HCT116 (cell line): ENCODE results near the gene SKAP1. TPM values are rescaled to one million over a fixed set of nuclear protein-coding genes. Genes with fewer than 3 reads are reported as not detected.

Experiments
- ATAC-seq: fragments of 200-7000 bp; cut with Tn5 transposase; 2 replicates; pipeline ENCODE4 v1.9.1; 2020; ENCODE audit warnings: mild to moderate bottlenecking, moderate library complexity
- BruUV-seq: library from RNA; stranded (reverse); fragments of 400-500 nt; replicated peaks from 2 replicates; lab custom pipeline; 2021; lab: Mats Ljungman, UMichigan
- CTCF ChIA-PET: fragments of 300-600 bp; sonication (Branson Sonifier 250); formaldehyde crosslinking; loops from one replicate; lab custom pipeline; 2021; ENCODE audit warnings: antibody characterized with exemption; lab: Charles Lee
- POLR2A ChIA-PET: fragments of 300-600, 350-600 bp; sonication (Branson Sonifier 250); formaldehyde crosslinking; loops from one replicate; lab custom pipeline; 2021; ENCODE audit warnings: antibody characterized with exemption; lab: Charles Lee
- RAD21 ChIA-PET, 2 experiments: fragments of 300-600 bp; sonication (Branson Sonifier 250); formaldehyde crosslinking; loops; one replicate each; lab custom pipeline; 2023; ENCODE audit warnings: low total read pairs in 2 of 2; ENCODE audit not compliant: uncharacterized antibody in 2 of 2, unreplicated experiment in 2 of 2, low non-redundant PET in 1 of 2; lab: Charles Lee
- DNase-seq: peaks from one replicate; pipeline ENCODE4 v3.0.0-alpha.2; 2010; ENCODE audit warnings: low read depth, low spot score
- H2AFZ ChIP-seq: fragments of 200-600 bp; shearing (Covaris generic), sonication (generic); 2 replicates; pipeline ENCODE4 v1.6.1; 2017; ENCODE audit warnings: low read depth, mixed run types, mixed read lengths, antibody characterized with exemption, low read length; ENCODE audit not compliant: poor library complexity, severe bottlenecking
- H3K27ac ChIP-seq: 2 replicates; pipeline ENCODE4 v1.5.1; 2012; ENCODE audit warnings: low read depth, low read length
- H3K27me3 ChIP-seq: fragments of 200-600 bp; sonication (generic); 2 replicates; pipeline ENCODE4 v1.6.1; 2016; ENCODE audit warnings: mixed run types, low read length, mixed read lengths; ENCODE audit not compliant: insufficient read depth
- H3K36me3 ChIP-seq, 2 experiments: fragments of 200-500 bp in 1 of 2; fragments of 200-600 bp in 1 of 2; sonication (Bioruptor generic) in 1 of 2; sonication (generic) in 1 of 2; 2 replicates each; pipeline versions ENCODE4 v1.5.1 to v1.6.1; 2014 to 2016; ENCODE audit warnings: low read length in 2 of 2, inconsistent platforms in 1 of 2, mixed read lengths in 1 of 2, mixed run types in 1 of 2; ENCODE audit not compliant: insufficient read depth in 2 of 2, control insufficient read depth in 1 of 2
- H3K4me1 ChIP-seq, 2 experiments: fragments of 200-600 bp in 1 of 2; sonication (generic) in 1 of 2; 2 replicates each; pipeline versions ENCODE4 v1.5.1 to v1.6.1; 2012 to 2017; ENCODE audit warnings: low read length in 2 of 2, inconsistent platforms in 1 of 2, mild to moderate bottlenecking in 1 of 2, mixed read lengths in 1 of 2, mixed run types in 1 of 2, moderate library complexity in 1 of 2; ENCODE audit not compliant: insufficient read depth in 2 of 2, control insufficient read depth in 1 of 2
- H3K4me2 ChIP-seq: fragments of 200-600 bp; sonication (generic); 2 replicates; pipeline ENCODE4 v1.6.1; 2017; ENCODE audit warnings: mixed run types, low read length, mixed read lengths
- H3K4me3 ChIP-seq, 2 experiments: fragments of 200-600 bp in 1 of 2; sonication (generic) in 1 of 2; replicated peaks in 1 of 2; 2 replicates each; pipeline ENCODE4 v1.5.1; 2011 to 2016; ENCODE audit warnings: low read length in 2 of 2, control low read depth in 1 of 2, low read depth in 1 of 2, mild to moderate bottlenecking in 1 of 2, mixed read lengths in 1 of 2, mixed run types in 1 of 2
- H3K79me2 ChIP-seq: fragments of 200-600 bp; sonication (generic); 2 replicates; pipeline ENCODE4 v1.6.1; 2017; ENCODE audit warnings: mild to moderate bottlenecking, mixed run types, low read length, moderate library complexity, mixed read lengths; ENCODE audit not compliant: insufficient read depth
- H3K9ac ChIP-seq: fragments of 200-600 bp; sonication (generic); 2 replicates; pipeline ENCODE4 v1.6.1; 2016; ENCODE audit warnings: low read length, mixed read lengths
- H3K9me2 ChIP-seq: fragments of 200-600 bp; sonication (generic), shearing (Covaris generic); 2 replicates; pipeline ENCODE4 v1.6.1; 2017; ENCODE audit warnings: mixed run types, mild to moderate bottlenecking, moderate library complexity; ENCODE audit not compliant: insufficient read depth
- H3K9me3 ChIP-seq, 2 experiments: fragments of 200-500 bp in 1 of 2; fragments of 200-600 bp in 1 of 2; sonication (Bioruptor generic) in 1 of 2; sonication (generic) in 1 of 2; 2 replicates each; pipeline ENCODE4 v1.6.1; 2014 to 2017; ENCODE audit warnings: low read length in 2 of 2, mixed read lengths in 2 of 2, inconsistent platforms in 1 of 2, low read depth in 1 of 2, mild to moderate bottlenecking in 1 of 2, mixed run types in 1 of 2, moderate library complexity in 1 of 2; ENCODE audit not compliant: control insufficient read depth in 1 of 2, insufficient read depth in 1 of 2
- H4K20me1 ChIP-seq: fragments of 200-600 bp; sonication (generic), shearing (Covaris generic); 2 replicates; pipeline ENCODE4 v1.6.1; 2017; ENCODE audit warnings: mixed run types, mild to moderate bottlenecking, moderate library complexity; ENCODE audit not compliant: insufficient read depth
- CBX3 ChIP-seq: IDR thresholded peaks from 2 replicates; pipeline ENCODE4 v1.6.1; 2012; ENCODE audit warnings: low read depth
- CEBPB ChIP-seq: IDR thresholded peaks from 2 replicates; pipeline ENCODE4 v1.6.1; 2012; ENCODE audit warnings: low read depth
- ELF1 ChIP-seq: IDR thresholded peaks from 2 replicates; pipeline ENCODE4 v1.6.1; 2012; ENCODE audit warnings: low read depth, borderline replicate concordance
- FOSL1 ChIP-seq: IDR thresholded peaks from 2 replicates; pipeline ENCODE4 v1.6.1; 2012; ENCODE audit warnings: low read depth
- POLR2A ChIP-seq: IDR thresholded peaks from 2 replicates; pipeline ENCODE4 v1.7.0; 2011; ENCODE audit warnings: borderline replicate concordance; ENCODE audit not compliant: insufficient read depth, insufficient read length; ENCODE audit errors: extremely low read depth
- POLR2AphosphoS5 ChIP-seq: IDR thresholded peaks from 2 replicates; pipeline ENCODE4 v1.6.1; 2011; ENCODE audit warnings: mild to moderate bottlenecking, low read depth, low read length, moderate library complexity
- SIN3A ChIP-seq: IDR thresholded peaks from 2 replicates; pipeline ENCODE4 v1.6.1; 2012; ENCODE audit warnings: low read depth
- SP1 ChIP-seq: IDR thresholded peaks from 2 replicates; pipeline ENCODE4 v1.6.1; 2012; ENCODE audit warnings: low read depth
- TCF7L2 ChIP-seq: IDR thresholded peaks from 2 replicates; pipeline ENCODE4 v1.7.0; 2011; ENCODE audit warnings: borderline replicate concordance, inconsistent platforms; ENCODE audit not compliant: insufficient read depth, insufficient read length; ENCODE audit errors: extremely low read depth
- YY1 ChIP-seq: IDR thresholded peaks from 2 replicates; pipeline ENCODE4 v1.6.1; 2011; ENCODE audit warnings: low read length, low read depth, moderate library complexity, mild to moderate bottlenecking; ENCODE audit not compliant: insufficient replicate concordance; ENCODE audit errors: extremely low read depth
- ZFX ChIP-seq: fragments of 450-650 bp; IDR thresholded peaks from 2 replicates; pipeline ENCODE4 v1.6.1; 2017
- intact Hi-C: fragments of 100-400 bp; cut with micrococcal nuclease; formaldehyde crosslinking; loops from 2 replicates; pipeline ENCODE4 v1.10.0; 2022
- total RNA-seq: library from RNA; stranded (reverse); gene quantifications from one replicate; pipeline ENCODE4 v1.2.1, GENCODE V29; 2021; ENCODE audit not compliant: unreplicated experiment
- TF ChIP-seq, protein P1 (sequence below): IDR thresholded peaks from 2 replicates; pipeline ENCODE4 v1.6.1; 2012
- TF ChIP-seq, protein P2 (sequence below): IDR thresholded peaks from 2 replicates; pipeline ENCODE4 v1.6.1; 2012; ENCODE audit warnings: low read depth
- TF ChIP-seq, protein P3 (sequence below): IDR thresholded peaks from 2 replicates; pipeline ENCODE4 v1.6.1; 2011; ENCODE audit warnings: mild to moderate bottlenecking, low read length, moderate library complexity; ENCODE audit not compliant: insufficient replicate concordance; ENCODE audit errors: extremely low read depth

SKAP1 gene
- total RNA-seq, 1 experiment from 2014 or later: 12.4 TPM

DNA sequence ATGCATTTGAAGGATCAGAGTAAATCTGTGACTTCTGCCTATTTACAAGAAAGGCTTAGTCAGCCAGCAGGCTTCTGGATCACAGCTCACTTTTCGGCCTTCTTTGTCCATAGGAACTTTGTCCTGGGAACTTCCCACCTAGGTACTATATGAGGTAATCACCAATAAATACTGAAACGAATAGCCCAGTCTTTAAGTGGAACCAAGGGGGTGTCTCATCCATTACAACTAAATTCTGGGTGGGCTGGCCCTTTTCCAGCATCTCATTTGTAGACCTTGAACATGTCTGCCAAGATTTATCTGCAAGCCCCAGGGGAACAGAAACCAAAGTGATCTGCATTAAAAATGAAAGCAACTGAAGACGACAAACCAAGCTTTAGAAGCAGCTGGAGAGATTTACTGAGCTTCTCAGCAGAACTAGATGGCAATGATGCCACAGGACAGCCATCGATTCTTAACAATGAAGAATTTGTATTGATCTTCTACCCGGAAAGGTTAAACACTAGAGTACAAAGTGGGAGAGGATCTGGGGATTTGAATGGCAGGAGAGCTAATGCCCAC is 267.0 kb downstream of the SKAP1 start:
- RAD21 ChIA-PET: no interaction called here
- CTCF ChIA-PET: interaction anchor here (0.6 to 0.9 kb wide), 3 partner anchors 9 to 716 kb away, joined by 3 read pairs; no protein-coding TSS in a partner anchor
- H3K27me3 ChIP-seq: no peaks in the 10 kb centered on the region
- no peaks in the 10 kb centered on the region for H3K4me1 ChIP-seq
- H3K79me2 ChIP-seq: no peaks in the 10 kb centered on the region
- H3K9me3 ChIP-seq: no peaks in the 10 kb centered on the region
- no peak overlapping the region for H3K27ac ChIP-seq
- POLR2A ChIA-PET: no interaction called here
- H3K36me3 ChIP-seq: no peaks in the 10 kb centered on the region
- intact Hi-C loops: no loop called here
- no peak overlapping the region for H3K9ac ChIP-seq
- no peak overlapping the region for H2AFZ ChIP-seq
- no peaks in the 10 kb centered on the region for H3K9me2 ChIP-seq
- no TSS peak for BruUV-seq
- no peak overlapping the region for H3K4me2 ChIP-seq
- TF ChIP-seq ZFX: no peak
- no peak for TF ChIP-seq SIN3A
- no peak for TF ChIP-seq TCF7L2
- DNase-seq: no peak
- no peak overlapping the region for H3K4me3 ChIP-seq
- ATAC-seq: no peak
- H4K20me1 ChIP-seq: no peaks in the 10 kb centered on the region

DNA sequence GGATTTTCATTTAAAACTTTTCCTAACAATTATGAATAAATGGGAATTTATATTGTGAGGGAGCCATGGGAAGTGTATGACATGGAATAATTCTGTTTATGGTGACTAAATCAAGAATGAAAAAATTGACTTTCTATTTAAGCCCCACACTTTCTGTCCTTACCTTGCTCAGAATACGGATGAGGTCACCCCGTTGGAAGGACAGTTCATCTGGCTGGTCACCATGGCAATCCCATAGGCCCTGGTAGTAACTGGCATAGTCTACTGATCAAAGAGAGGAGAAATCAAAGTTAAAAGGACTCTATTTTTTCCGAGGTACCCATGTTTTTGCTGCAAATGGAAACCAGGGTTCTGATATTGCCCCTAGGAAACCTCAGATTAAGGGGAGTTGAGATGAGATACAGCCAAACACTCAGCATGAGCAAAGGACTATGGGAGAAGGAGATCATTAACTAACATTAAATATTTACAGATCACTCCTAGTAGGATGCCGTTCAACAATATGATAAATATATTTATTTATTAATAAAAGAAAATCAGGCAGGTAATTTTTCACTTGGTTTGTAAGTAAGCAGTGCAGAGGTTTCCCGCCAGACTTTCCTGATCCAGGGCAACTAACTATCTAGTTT is 267.6 kb downstream of the SKAP1 start:
- no TSS peak for BruUV-seq
- intact Hi-C loops: no loop called here
- RAD21 ChIA-PET: no interaction called here
- TF ChIP-seq, protein P1, sequence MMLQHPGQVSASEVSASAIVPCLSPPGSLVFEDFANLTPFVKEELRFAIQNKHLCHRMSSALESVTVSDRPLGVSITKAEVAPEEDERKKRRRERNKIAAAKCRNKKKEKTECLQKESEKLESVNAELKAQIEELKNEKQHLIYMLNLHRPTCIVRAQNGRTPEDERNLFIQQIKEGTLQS: no peak
- TF ChIP-seq, protein P2, sequence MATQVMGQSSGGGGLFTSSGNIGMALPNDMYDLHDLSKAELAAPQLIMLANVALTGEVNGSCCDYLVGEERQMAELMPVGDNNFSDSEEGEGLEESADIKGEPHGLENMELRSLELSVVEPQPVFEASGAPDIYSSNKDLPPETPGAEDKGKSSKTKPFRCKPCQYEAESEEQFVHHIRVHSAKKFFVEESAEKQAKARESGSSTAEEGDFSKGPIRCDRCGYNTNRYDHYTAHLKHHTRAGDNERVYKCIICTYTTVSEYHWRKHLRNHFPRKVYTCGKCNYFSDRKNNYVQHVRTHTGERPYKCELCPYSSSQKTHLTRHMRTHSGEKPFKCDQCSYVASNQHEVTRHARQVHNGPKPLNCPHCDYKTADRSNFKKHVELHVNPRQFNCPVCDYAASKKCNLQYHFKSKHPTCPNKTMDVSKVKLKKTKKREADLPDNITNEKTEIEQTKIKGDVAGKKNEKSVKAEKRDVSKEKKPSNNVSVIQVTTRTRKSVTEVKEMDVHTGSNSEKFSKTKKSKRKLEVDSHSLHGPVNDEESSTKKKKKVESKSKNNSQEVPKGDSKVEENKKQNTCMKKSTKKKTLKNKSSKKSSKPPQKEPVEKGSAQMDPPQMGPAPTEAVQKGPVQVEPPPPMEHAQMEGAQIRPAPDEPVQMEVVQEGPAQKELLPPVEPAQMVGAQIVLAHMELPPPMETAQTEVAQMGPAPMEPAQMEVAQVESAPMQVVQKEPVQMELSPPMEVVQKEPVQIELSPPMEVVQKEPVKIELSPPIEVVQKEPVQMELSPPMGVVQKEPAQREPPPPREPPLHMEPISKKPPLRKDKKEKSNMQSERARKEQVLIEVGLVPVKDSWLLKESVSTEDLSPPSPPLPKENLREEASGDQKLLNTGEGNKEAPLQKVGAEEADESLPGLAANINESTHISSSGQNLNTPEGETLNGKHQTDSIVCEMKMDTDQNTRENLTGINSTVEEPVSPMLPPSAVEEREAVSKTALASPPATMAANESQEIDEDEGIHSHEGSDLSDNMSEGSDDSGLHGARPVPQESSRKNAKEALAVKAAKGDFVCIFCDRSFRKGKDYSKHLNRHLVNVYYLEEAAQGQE: no peak
- TF ChIP-seq POLR2A (no peak), CEBPB (no peak), ZFX (no peak), FOSL1 (no peak), ELF1 (no peak), POLR2AphosphoS5 (no peak), YY1 (no peak), SP1 (no peak), CBX3 (no peak), SIN3A (no peak)
- TF ChIP-seq, protein P3, sequence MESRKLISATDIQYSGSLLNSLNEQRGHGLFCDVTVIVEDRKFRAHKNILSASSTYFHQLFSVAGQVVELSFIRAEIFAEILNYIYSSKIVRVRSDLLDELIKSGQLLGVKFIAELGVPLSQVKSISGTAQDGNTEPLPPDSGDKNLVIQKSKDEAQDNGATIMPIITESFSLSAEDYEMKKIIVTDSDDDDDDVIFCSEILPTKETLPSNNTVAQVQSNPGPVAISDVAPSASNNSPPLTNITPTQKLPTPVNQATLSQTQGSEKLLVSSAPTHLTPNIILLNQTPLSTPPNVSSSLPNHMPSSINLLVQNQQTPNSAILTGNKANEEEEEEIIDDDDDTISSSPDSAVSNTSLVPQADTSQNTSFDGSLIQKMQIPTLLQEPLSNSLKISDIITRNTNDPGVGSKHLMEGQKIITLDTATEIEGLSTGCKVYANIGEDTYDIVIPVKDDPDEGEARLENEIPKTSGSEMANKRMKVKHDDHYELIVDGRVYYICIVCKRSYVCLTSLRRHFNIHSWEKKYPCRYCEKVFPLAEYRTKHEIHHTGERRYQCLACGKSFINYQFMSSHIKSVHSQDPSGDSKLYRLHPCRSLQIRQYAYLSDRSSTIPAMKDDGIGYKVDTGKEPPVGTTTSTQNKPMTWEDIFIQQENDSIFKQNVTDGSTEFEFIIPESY: no peak

More for the DNA sequence above, 267.6 kb downstream of the SKAP1 start:
- Histone ChIP-seq H3K4me1 (no peaks in the 10 kb centered on the region), H3K36me3 (no peaks in the 10 kb centered on the region), H2AFZ (no peak overlapping the region), H3K27ac (no peak overlapping the region), H3K9ac (no peak overlapping the region), H4K20me1 (no peaks in the 10 kb centered on the region), H3K9me3 (no peaks in the 10 kb centered on the region), H3K27me3 (no peaks in the 10 kb centered on the region), H3K9me2 (no peaks in the 10 kb centered on the region), H3K4me2 (no peak overlapping the region), H3K79me2 (no peaks in the 10 kb centered on the region), H3K4me3 (no peak overlapping the region)
- ChIA-PET POLR2A (no interaction called here), CTCF (interaction anchor here (0.6 to 0.9 kb wide), 3 partner anchors 8 to 717 kb away, joined by 3 read pairs; no protein-coding TSS in a partner anchor)
- ATAC-seq: no peak
- no peak for DNase-seq
